ENCODE measurements around the gene EHBP1L1. TPM values are rescaled to one million over a fixed set of nuclear protein-coding genes. Genes with fewer than 3 reads are reported as not detected.

EHBP1L1 gene
- total and polyA plus RNA-seq, 2 of the 8 experiments (the other 6 are each of a cell fraction or from before 2014, with no cell fraction given), result 4.3 to 6.6 TPM

DNA sequence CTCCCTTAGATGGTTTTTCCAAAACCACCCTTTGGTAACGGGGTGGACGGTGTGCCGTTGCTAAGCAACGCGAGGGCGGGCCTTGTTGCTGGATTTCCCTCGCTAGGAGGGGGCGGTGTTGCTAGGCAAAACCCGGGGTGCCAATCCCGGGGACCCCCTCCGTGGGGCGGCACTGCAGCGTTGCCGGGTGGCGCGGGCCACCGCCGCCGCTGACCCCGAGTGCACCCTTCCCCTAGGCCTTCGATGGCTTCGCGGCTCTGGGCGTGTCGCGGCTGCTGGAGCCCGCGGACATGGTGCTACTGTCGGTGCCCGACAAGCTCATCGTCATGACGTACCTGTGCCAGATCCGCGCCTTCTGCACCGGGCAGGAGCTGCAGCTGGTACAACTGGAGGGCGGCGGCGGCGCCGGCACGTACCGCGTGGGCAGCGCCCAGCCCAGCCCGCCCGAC is 8.9 kb downstream of the EHBP1L1 start:
- Histone ChIP-seq H3K4me3 (ENCODE audit: extremely low read depth in 1 of 4, insufficient read depth in 2 of 4, low read depth in 3 of 4, low read length in 4 of 4) (peak overlapping the region; percentile 8 to 55 (median 32); a peak in 7 of 8 replicates), H3K79me1 (ENCODE audit: low read depth, low read length) (no peaks in the 10 kb centered on the region), H3K9me3 (ENCODE audit: insufficient read depth in 2 of 2, low read depth in 1 of 2, low read length in 1 of 2) (no peaks in the 10 kb centered on the region), H3K14ac (ENCODE audit: insufficient read length) (no peak overlapping the region), H4K20me1 (replicated peaks in 1 of 2; ENCODE audit: control insufficient read depth in 1 of 2, insufficient read depth in 2 of 2, low read length in 2 of 2) (peaks cover 0 to 2% of the 10 kb centered on the region in 2 experiments), H2BK12ac (ENCODE audit: low read depth, low read length) (no peak overlapping the region), H3K27ac (ENCODE audit: low read depth, low read length) (no peak overlapping the region), H3K27me3 (replicated peaks in 1 of 4; ENCODE audit: control insufficient read depth in 3 of 4, extremely low read depth in 1 of 4, insufficient read depth in 3 of 4, low read length in 3 of 4) (peaks cover 20 to 47% (median 39%) of the 10 kb centered on the region in 4 experiments; a peak in 6 of 7 replicates), H2BK15ac (ENCODE audit: low read length) (no peak overlapping the region), H3K23ac (ENCODE audit: insufficient read length) (no peak overlapping the region), H3K36me3 (ENCODE audit: control insufficient read depth in 2 of 4, insufficient read depth in 4 of 4, low read length in 3 of 4) (no peaks in the 10 kb centered on the region), H2BK20ac (ENCODE audit: low read length) (no peak overlapping the region), H2BK120ac (replicated peaks; ENCODE audit: low read depth, low read length) (no peak overlapping the region), H3K9ac (replicated peaks in 1 of 4; ENCODE audit: extremely low read depth in 1 of 4, low read depth in 3 of 4, low read length in 3 of 4) (no peak overlapping the region), H4K91ac (replicated peaks; ENCODE audit: insufficient read length, low read length) (no peak overlapping the region), H4K5ac (ENCODE audit: insufficient read length, low read depth, low read length) (no peak overlapping the region), H3K79me2 (ENCODE audit: control insufficient read depth in 1 of 2, insufficient read depth in 2 of 2, low read length in 2 of 2) (no peaks in the 10 kb centered on the region), H2AFZ (ENCODE audit: low read length) (no peak overlapping the region), H3K18ac (ENCODE audit: extremely low read depth, low read length) (no peak overlapping the region), H3K4ac (replicated peaks; ENCODE audit: insufficient read length, low read depth, low read length) (no peak overlapping the region), H3K56ac (replicated peaks; ENCODE audit: insufficient read length, low read depth, low read length) (no peak overlapping the region), H3K23me2 (ENCODE audit: low read depth, low read length) (peaks cover 3% of the 10 kb centered on the region; the same call in 1 of the 2 replicates), H2AK5ac (ENCODE audit: low read depth, low read length) (no peak overlapping the region), H2BK5ac (ENCODE audit: low read depth, low read length) (no peak overlapping the region), H4K8ac (ENCODE audit: extremely low read depth, insufficient read depth, low read length) (no peak overlapping the region), H3K4me1 (replicated peaks in 1 of 4; ENCODE audit: control insufficient read depth in 3 of 4, insufficient read depth in 4 of 4, low read length in 3 of 4) (peaks cover 0 to 22% (median 6%) of the 10 kb centered on the region in 4 experiments; a peak in 6 of 7 replicates), H3K4me2 (ENCODE audit: insufficient read depth in 1 of 2, low read depth in 2 of 2, low read length in 2 of 2) (peak overlapping the region; percentile 54 to 85)
- ChIA-PET POLR2A (ENCODE audit: partially characterized antibody) (interaction anchor here (0.5 to 4.4 kb wide), 10 partner anchors 9 to 91 kb away, joined by 3 to 36 read pairs (median 4); partner anchors contain the start of genes EHBP1L1, FAM89B, KCNK7 and MALAT1), CTCF (ENCODE audit: partially characterized antibody) (interaction anchor here (1.0 to 14.5 kb wide), 9 partner anchors 9 to 169 kb away, joined by 3 to 227 read pairs (median 21); partner anchors contain the start of genes EHBP1L1, FAM89B, KCNK7 and ZNRD2)
- DNase-seq (ENCODE audit: low read depth in 1 of 2, low spot score in 2 of 2), result peak in 1 of 2 experiments; percentile 72
- 10% methylated on average over 46 of the region's 46 CpGs; no CpG with 5 or more reads in 1 of the 2 experiments for WGBS, 2 experiments (ENCODE audit: extremely low coverage in 1 of 2, insufficient coverage in 1 of 2, insufficient read length in 1 of 2, insufficient replicate concordance in 2 of 2, low coverage in 1 of 2, low lambda C conversion rate in 2 of 2, missing lambda C conversion rate in 1 of 2)
- no peak for FAIRE-seq
- TF ChIP-seq RBBP5 (IDR thresholded peaks at IDR 0.05; ENCODE audit: borderline replicate concordance, low read depth, low read length) (0 out of 2 replicates have a peak, but pooled peaks have one; percentile 59), TAF1 (IDR thresholded peaks at IDR 0.05; ENCODE audit: low read depth, low read length) (no peak), KDM4A (IDR thresholded peaks at IDR 0.05; ENCODE audit: low read depth, low read length, severe bottlenecking) (peak; percentile 51), SUZ12 (IDR thresholded peaks at IDR 0.05; ENCODE audit: low read length) (peak; percentile 55), SIN3A (conservative IDR thresholded peaks at IDR 0.05 in 1 of 2, IDR thresholded peaks at IDR 0.05 in 1 of 2; ENCODE audit: low read depth in 1 of 2, low read length in 2 of 2) (peak in 1 of 2 experiments; percentile 34; a peak in 1 of 4 replicates), BRCA1 (IDR thresholded peaks at IDR 0.05; ENCODE audit: low read depth, low read length) (no peak), NANOG (IDR thresholded peaks at IDR 0.05; ENCODE audit: insufficient read depth, low read depth, low read length, poor library complexity, severe bottlenecking) (no peak), RFX5 (IDR thresholded peaks at IDR 0.05; ENCODE audit: borderline replicate concordance, low read depth, low read length) (0 out of 2 replicates have a peak, but pooled peaks have one; percentile 32), SP1 (IDR thresholded peaks at IDR 0.05; ENCODE audit: low read depth, low read length) (no peak)
- TF ChIP-seq, protein P1, sequence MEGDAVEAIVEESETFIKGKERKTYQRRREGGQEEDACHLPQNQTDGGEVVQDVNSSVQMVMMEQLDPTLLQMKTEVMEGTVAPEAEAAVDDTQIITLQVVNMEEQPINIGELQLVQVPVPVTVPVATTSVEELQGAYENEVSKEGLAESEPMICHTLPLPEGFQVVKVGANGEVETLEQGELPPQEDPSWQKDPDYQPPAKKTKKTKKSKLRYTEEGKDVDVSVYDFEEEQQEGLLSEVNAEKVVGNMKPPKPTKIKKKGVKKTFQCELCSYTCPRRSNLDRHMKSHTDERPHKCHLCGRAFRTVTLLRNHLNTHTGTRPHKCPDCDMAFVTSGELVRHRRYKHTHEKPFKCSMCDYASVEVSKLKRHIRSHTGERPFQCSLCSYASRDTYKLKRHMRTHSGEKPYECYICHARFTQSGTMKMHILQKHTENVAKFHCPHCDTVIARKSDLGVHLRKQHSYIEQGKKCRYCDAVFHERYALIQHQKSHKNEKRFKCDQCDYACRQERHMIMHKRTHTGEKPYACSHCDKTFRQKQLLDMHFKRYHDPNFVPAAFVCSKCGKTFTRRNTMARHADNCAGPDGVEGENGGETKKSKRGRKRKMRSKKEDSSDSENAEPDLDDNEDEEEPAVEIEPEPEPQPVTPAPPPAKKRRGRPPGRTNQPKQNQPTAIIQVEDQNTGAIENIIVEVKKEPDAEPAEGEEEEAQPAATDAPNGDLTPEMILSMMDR (IDR thresholded peaks at IDR 0.05; ENCODE audit: control extremely low read depth in 1 of 3, insufficient read depth in 1 of 3, low read depth in 1 of 3, low read length in 3 of 3), result no peak
